Cerebellar nuclear complex (tissue), 1 donor: Measurements from ENCODE around the gene UBXN6.

ENCODE experiments used
- DNase-seq, 2 experiments: peaks; one replicate each; lab custom pipeline; 2025; lab: John Stamatoyannopoulos, UW

Gene UBXN6

DNA sequence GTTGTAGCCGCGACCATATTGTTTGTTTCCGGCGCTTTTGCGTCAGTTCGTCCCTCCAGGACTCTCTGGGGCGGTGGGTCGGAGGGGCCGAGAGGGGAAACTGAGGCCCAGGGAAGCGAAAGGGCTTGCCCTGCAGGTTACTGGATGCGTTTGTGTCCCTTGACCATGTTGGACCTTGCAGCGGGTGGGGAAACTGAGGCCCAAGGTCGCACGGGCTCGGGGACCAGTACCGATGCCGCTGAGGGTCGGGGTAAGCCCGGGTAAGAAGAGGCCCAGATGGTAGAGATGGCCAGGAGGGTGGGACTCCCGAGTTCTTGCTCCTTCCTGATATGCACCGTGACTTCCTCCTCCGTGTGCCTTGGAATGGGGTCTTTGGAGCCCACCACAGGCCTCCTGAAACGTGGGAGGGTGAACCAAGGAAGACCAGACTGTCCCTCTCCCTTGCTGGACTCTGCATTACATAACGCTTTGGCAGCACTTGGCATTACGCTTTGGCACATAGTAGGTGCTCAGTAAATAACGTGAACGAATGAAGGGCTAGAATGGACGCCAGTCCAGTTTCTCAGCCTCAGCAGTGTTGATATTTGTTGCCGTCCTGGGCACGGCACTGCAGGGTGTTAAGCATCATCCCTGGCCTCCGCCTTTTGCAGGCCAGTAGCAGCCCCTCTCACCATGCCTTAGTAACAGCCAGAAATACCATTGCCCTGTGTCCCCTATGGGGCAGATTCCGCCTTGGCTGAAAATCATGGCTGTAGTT, 54.4 kb downstream of the UBXN6 start:
- no peak for DNase-seq

- DNase-seq, result peak; percentile 97 to 99
Observed at GRCh38 chr19:4402171-4403004, 55.2 kb downstream of the UBXN6 start, which contains the start of gene CHAF1A. Gene CHAF1A, plus strand, starts transcription at chr19:4402640. Its CDS starts 123 bp downstream, at chr19:4402763.

GRCh38 chr19:4401769-4402170, 55.8 kb downstream of the UBXN6 start:
- no peak for DNase-seq

GRCh38 chr19:4400135-4400936, 57.3 kb downstream of the UBXN6 start, which contains the start of gene SH3GL1:
Gene SH3GL1, minus strand, starts transcription at chr19:4400547. Its CDS starts 179 bp downstream, at chr19:4400368.
- peak in 1 of 2 experiments; percentile 76 for DNase-seq

- no peak for DNase-seq
Observed at GRCh38 chr19:4399812-4400134, 57.8 kb downstream of the UBXN6 start.

GRCh38 chr19:4396949-4397783, 60.4 kb downstream of the UBXN6 start:
- DNase-seq, result no peak
